ENCODE data around the gene RNF223.

RNF223 gene

DNA sequence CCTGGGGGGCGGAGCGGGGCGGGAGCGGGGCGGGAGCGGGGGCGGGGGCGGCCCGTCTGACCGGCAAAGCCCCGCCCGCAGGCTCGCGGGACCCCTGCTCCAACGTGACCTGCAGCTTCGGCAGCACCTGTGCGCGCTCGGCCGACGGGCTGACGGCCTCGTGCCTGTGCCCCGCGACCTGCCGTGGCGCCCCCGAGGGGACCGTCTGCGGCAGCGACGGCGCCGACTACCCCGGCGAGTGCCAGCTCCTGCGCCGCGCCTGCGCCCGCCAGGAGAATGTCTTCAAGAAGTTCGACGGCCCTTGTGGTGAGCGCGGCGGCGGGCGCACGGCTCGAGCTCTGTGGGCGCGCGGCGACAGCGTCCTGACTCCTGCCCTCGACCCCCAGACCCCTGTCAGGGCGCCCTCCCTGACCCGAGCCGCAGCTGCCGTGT is 33.0 kb downstream of the RNF223 start:
- peaks cover 7 to 8% of the 10 kb centered on the region in 2 experiments for H3K4me1 ChIP-seq (ENCODE audit: control insufficient read depth in 1 of 2, insufficient read depth in 1 of 2, low read depth in 1 of 2, low read length in 1 of 2)
- no peak overlapping the region for H3K4me3 ChIP-seq (ENCODE audit: low read depth in 1 of 2, low read length in 1 of 2)
- peaks cover 71% of the 10 kb centered on the region for H3K27me3 ChIP-seq
- no peaks in the 10 kb centered on the region for H3K36me3 ChIP-seq
- no peak overlapping the region for H3K27ac ChIP-seq
- TF ChIP-seq, protein P1, sequence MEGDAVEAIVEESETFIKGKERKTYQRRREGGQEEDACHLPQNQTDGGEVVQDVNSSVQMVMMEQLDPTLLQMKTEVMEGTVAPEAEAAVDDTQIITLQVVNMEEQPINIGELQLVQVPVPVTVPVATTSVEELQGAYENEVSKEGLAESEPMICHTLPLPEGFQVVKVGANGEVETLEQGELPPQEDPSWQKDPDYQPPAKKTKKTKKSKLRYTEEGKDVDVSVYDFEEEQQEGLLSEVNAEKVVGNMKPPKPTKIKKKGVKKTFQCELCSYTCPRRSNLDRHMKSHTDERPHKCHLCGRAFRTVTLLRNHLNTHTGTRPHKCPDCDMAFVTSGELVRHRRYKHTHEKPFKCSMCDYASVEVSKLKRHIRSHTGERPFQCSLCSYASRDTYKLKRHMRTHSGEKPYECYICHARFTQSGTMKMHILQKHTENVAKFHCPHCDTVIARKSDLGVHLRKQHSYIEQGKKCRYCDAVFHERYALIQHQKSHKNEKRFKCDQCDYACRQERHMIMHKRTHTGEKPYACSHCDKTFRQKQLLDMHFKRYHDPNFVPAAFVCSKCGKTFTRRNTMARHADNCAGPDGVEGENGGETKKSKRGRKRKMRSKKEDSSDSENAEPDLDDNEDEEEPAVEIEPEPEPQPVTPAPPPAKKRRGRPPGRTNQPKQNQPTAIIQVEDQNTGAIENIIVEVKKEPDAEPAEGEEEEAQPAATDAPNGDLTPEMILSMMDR (IDR thresholded peaks at IDR 0.05), result no peak
- no peaks in the 10 kb centered on the region for H3K9me3 ChIP-seq

DNA sequence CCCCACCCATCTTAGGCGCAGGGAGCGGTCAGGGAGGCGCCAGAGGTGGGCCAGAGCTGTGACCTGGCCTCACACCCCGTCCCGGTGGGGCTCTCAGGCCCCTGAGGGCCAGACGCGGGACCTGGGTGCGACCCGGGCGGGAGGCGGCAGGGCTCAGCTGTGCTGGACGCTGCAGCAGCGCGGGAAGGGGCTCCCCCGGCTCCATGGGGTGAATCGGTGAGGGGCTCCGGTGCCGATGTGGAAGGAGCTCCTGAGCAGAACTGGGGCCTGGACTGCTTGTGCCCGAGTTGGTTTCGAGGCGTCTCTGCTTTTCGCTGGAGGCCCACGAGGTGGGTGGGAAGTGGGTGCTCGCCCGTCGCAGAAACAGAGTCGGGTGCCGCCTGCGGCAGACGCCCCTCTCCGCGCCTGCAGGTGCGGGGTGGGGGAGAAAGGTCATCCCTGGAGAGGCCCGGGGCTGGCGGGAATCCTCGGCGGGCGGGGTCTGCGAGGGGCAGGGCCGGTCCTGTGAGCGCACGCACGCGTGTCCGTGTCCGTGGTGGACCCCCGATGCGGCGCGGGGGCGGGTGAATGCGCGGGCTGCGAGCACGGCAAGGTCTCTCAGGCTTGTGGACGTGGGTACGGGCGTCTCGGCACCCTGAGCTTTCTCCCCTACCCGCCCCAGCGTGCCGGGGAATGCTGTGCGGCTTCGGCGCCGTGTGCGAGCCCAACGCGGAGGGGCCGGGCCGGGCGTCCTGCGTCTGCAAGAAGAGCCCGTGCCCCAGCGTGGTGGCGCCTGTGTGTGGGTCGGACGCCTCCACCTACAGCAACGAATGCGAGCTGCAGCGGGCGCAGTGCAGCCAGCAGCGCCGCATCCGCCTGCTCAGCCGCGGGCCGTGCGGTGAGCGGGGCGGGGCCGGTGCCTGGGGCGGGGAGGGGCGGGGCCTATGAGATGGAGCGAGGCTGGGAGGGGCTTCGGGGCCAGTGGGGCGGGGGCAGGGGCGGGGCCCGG is 33.8 kb downstream of the RNF223 start:
- H3K4me3 ChIP-seq (ENCODE audit: low read depth in 1 of 2, low read length in 1 of 2), result no peak overlapping the region

DNA sequence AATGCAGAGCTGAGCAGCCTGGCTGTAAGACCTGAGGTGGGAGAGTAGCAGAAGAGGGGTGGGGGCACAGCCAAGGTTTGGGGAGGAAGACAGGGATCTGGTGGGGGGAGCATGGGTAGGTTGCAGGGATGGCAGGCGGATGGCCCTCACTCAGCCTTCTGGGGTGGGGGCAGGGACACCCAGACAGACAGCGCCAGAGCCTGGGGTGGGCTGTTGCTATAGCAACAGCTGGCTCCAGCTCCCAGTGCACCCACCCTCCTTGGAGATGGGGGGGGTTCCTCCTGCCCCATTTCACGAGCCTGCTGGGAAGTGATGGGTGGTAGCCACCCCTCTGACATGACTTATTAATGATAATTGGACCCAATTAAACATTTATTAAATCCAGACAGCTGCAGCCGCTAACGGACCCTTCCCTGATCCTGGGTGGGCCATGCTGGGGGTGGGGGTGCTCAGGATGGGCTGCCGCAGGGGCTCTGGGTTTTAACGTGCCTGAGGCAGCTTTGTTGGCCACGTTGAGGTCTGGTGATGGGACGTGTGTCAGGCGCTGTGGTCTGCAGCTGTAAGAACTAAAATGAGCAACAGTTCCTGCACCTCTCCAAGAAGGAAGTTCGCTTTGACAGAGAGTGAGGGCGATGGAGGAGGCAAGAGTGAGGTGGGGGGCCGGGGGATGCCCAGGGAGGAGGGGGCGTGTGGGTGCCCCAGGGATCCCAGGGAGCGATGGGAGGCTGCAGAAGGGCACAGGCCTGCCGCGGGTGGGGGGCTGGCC is 34.8 kb downstream of the RNF223 start:
- Histone ChIP-seq H3K4me3 (ENCODE audit: low read depth in 1 of 2, low read length in 1 of 2) (no peak overlapping the region), H3K36me3 (no peaks in the 10 kb centered on the region), H3K9me3 (no peaks in the 10 kb centered on the region), H3K27me3 (peaks cover 89% of the 10 kb centered on the region), H3K27ac (no peak overlapping the region), H3K4me1 (ENCODE audit: control insufficient read depth in 1 of 2, insufficient read depth in 1 of 2, low read depth in 1 of 2, low read length in 1 of 2) (peaks cover 7 to 8% of the 10 kb centered on the region in 2 experiments)
- TF ChIP-seq, protein P1 (IDR thresholded peaks at IDR 0.05), result no peak

More for the DNA sequence above, 33.8 kb downstream of the RNF223 start:
- no peak overlapping the region for H3K27ac ChIP-seq
- no peaks in the 10 kb centered on the region for H3K9me3 ChIP-seq
- H3K4me1 ChIP-seq (ENCODE audit: control insufficient read depth in 1 of 2, insufficient read depth in 1 of 2, low read depth in 1 of 2, low read length in 1 of 2), result peaks cover 7 to 8% of the 10 kb centered on the region in 2 experiments
- no peaks in the 10 kb centered on the region for H3K36me3 ChIP-seq
- TF ChIP-seq, protein P1 (IDR thresholded peaks at IDR 0.05), result no peak
- H3K27me3 ChIP-seq, result peaks cover 79% of the 10 kb centered on the region

DNA sequence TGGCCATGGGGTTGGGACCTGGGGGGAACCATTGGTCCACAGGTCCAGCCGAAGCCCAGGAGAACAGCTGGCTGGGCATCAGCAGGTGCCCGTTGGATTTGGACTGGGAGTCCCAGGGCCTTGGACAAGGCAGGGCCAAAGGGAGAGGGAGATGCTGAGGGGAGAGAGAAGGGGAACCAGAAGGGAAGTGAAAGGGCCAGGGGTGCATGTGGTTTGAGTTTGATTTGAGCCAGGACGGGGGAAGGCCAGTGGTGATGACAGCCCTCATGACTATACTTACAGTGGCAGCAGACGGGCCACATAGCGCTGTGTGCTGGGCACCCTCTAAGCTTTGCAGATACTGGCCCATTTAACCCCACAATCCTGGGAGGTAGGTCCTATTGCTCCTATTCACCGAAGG is 35.4 kb downstream of the RNF223 start:
- no peaks in the 10 kb centered on the region for H3K36me3 ChIP-seq
- peaks cover 95% of the 10 kb centered on the region for H3K27me3 ChIP-seq
- peaks cover 7 to 13% of the 10 kb centered on the region in 2 experiments for H3K4me1 ChIP-seq (ENCODE audit: control insufficient read depth in 1 of 2, insufficient read depth in 1 of 2, low read depth in 1 of 2, low read length in 1 of 2)
- H3K27ac ChIP-seq, result no peak overlapping the region
- no peak overlapping the region for H3K4me3 ChIP-seq (ENCODE audit: low read depth in 1 of 2, low read length in 1 of 2)
- TF ChIP-seq, protein P1 (IDR thresholded peaks at IDR 0.05), result no peak
- no peaks in the 10 kb centered on the region for H3K9me3 ChIP-seq

DNA sequence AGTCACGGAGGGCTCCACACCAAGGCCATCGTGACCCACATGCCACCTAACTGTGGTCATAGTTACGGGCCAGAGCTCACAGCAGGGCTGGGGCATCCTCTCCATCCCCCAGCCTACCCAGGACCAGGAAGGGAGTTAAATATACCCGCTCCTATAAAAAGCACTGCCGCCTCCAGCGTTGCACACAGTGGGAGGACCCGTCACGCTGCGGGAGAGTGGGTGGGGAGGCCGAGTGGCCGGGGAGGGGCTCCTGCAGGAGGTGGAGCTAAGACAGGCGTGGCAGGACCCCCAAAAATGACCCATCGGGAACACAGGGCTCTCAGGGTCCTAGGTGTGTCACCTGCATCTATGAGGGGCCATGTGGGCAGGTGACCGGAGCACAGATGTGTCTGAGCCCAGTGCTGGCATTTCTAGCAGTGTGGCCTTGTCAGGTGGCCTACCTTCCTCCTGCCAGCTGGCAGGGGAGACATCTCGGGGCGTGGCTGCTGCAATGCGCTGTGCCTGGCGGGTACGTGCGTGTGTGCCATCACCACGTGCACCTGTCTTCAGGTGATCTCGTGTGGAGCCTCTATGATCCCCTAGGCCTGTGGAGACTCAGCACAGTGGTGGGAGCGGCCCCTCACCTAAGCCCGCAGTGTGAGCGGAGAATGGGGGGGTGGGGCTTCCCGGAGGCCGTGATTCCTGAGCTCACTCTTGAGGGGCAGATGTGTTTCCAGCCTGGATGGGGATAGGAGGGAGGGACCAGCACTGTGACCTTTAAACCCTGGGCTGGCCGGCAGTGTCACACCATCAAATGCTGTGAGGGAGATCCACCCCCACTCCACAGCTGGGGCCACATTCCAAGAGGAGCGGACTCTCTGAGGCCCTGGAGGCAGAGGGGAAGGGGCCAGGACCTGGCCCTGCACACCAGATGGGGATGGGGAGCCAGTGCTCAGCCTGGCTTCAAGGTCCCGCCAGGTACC is 36.5 kb downstream of the RNF223 start:
- Histone ChIP-seq H3K27me3 (peaks cover 100% of the 10 kb centered on the region), H3K9me3 (no peaks in the 10 kb centered on the region), H3K27ac (no peak overlapping the region), H3K4me3 (ENCODE audit: low read depth in 1 of 2, low read length in 1 of 2) (no peak overlapping the region), H3K36me3 (no peaks in the 10 kb centered on the region), H3K4me1 (ENCODE audit: control insufficient read depth in 1 of 2, insufficient read depth in 1 of 2, low read depth in 1 of 2, low read length in 1 of 2) (peaks cover 12 to 23% of the 10 kb centered on the region in 2 experiments)
- TF ChIP-seq, protein P1 (IDR thresholded peaks at IDR 0.05), result no peak

All from neutrophil (primary cell).